ENCODE measurements around the gene MDFIC.

The MDFIC gene

DNA sequence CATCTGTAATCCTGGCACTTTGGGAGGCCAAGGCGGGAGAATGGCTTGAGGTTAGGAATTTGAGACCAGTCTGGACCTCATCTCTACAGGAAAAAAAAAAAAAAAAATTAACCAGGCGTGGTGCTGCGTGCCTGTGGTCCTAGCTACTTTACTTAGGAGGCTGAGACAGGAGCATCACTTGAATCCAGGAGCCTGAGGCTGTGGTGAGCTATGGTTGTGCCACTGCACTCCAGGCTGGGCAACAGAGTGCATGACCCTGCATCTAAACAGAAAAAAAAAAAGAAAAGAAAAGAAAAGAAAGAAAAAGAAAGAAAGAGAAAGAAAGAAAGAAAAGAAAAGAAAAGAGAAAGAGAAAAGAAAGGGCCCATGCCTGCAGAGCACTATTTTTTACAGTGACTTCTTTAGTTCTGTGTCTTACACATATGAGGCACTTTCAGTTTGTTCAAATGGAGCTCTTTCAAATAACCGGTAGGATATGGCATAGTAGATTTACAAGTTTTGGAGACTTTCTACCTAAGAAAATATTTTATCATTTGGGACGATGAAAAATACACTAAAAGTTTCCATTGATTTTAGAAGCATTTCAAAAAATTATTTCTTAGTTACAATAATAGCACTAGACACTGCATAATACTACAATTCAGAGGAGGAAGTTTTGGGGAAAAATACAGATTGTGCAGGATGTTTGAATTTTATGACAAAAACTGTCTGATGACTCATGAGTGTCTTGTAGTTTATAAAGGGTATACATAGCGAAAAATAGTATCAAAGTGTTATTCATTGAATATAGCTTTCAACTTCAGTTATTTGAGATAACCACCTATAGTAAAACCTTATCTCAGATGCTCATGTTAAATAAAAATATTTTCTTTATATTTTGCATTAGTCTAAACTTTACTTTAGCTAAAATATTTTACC lies 75.9 kb downstream of the MDFIC start:
- no peak for DNase-seq (ENCODE audit: low spot score)

DNA sequence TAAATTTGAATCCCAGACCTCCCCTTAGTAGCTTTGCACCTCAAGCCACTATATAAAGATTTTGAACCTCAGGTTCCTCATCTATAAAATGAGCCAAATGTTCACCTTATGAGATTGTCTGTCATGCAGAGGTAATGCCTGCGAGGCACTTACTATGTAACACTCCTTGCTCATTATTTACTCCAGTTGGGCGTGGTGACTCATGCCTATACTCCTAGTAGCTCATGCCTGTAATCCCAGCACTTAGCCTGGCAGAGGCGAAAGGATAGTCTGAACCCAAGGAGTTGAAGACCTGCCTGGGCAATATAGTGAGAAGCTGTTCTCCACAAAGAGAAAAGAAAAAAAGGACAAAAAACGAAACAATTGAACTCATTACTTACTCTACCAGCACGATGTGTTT lies 82.2 kb downstream of the MDFIC start:
- DNase-seq (ENCODE audit: low spot score): no peak

DNA sequence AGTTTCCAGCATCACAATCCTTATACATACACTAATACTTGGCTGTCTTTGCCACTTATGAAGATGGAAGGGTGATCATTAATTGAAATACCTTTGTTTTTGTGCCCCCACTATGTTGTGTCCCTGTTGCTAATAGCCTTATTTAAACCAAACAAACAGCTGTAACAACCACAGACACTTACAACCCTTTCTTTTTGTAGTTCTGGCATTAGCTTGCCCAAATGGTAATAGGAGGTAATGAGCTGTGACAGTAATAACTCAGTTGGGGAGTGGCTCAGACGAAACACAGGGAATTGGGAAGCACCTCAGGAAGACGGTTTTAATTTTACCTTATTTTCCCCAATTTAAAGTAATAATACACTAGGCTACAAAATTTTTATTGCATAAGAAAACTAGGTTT lies 83.4 kb downstream of the MDFIC start:
- no peak for DNase-seq (ENCODE audit: low spot score)

DNA sequence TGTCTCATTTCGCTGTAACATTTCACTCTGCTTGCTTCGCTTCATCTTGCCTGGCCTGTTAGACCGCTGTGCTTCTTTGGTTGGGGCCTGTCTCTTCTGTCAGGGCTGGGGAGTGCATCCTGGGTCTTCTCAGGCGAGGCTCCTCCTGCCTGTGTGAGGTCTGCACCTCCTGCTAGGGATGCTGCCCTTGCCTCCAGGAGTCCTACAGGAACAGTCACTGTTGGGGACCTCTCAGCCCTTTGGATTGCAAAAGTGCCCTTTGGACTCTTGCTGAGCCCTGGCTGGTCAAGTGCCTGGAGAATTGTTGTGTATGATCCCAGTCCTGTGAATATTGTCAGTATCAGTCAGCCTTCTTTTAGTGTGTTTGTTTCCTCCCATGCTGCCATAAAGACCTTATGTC lies 84.1 kb downstream of the MDFIC start:
- DNase-seq (ENCODE audit: low spot score): no peak

DNA sequence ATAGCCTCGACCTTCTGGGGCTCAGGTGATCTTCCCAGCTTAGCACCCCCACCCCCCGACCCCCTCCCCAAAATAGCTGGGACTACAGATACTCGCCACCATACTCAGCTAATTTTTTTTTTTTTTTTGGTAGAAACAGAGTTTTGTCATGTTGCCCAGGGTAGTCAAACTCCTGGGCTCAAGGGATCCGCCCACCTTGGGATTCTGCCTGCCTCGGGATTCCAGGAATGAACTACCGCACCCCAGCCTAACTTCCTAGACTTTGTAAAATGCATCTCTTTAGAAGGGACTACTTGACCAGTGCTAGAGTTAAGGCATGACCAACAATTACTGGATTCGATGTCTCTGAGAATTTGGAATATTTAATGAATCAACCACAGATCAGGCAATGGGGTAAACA lies 85.9 kb downstream of the MDFIC start:
- DNase-seq (ENCODE audit: low spot score): no peak

DNA sequence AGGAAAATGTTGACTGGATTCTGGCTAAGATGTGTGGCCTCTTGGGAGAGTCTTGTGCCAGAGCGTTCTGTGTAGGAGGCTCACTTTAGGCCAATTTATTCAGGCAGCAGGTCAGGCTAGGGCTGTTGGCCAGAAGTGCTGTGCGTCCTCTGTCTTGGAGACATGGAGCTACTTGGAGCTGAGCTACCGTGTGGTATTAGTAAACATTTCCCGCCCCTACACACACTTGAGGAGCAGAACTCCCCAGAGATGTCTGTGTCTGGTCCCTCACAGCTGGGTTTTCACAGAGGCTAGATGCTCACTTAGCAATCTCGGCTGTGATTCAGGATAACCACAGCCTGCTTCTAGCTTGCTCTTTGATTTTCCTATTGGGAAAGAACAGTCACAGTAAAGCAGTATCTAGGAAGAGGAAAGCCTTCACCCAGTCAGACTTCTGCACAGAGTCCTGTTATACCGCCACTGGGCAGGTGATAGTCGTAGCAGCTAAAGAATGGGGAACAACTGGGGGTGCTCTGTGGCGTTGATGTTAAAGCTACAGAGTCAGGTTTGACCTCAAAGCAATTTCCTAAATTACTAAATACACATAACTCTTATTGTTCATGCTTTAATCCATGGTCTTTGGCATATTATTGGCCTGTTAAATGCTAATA lies 86.7 kb downstream of the MDFIC start:
- DNase-seq (ENCODE audit: low spot score): no peak

DNA sequence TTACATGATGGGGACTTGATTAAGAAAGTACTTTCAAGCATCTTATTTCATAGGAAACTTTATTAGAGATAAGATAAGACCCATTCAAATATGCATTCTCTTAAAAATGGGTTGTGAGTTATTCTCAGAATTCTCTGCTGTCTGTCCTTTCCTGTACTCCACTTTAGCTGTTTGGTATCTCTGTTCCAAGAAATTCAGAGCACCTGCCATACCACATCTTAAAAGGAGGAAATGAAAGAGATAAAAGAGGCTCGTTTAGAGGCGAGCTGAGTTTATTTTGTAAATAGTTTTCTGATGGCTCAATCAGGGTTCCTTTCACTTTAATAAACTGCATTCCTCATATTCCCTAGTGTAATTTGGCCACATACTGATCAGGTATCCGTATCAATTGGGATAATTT lies 87.2 kb downstream of the MDFIC start:
- no peak for DNase-seq (ENCODE audit: low spot score)

DNA sequence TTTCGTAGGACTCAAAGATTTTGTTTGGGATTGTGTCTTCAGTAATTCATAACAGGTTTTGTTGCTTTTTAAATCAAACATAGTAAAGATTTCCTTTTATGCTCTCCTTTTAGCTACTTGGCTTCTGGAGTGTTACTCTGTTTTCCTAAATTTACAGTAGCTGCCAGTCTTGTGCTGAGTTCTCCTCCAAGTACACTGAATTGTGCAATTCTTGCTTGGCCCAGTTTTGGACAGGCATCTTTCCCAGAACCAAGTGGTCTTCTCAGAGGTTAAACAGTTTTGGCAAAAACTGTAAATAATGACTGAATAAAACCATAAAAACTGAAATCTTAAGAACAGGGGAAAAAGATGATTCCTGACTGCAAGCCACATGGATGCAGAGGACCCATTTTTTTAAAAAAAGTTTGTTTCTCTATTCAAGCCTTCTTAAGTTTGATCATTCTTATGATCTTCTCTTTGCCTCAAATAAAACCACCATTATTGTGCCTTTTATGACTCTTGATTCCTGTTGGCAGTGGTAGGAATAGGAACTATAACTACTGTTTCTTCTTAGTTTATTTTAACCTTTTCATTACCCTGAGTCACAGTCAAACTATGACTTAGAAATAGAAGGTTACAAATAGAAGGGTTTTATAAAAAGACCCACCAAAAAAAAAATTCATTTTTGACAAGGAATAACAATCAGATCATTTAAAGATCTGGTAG lies 88.0 kb downstream of the MDFIC start:
- DNase-seq (ENCODE audit: low spot score): no peak

DNA sequence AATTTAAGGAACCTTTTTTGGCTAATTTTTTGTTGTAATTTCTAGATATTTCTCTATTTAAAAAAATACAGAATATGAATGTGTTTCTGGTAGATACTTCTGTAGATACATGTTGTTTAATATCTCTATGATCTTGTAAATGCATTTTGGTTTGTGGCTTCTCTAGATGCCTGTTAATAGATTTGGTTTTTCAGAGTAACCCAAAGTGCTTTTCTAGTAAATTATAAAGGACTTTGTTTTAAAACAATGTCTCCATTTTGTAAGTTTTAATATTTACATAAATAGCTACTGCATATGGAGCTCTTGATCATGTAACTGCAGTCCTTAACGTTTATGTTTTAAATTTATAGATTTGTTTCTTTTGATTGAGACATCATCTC lies 88.5 kb downstream of the MDFIC start:
- DNase-seq (ENCODE audit: low spot score): no peak

DNA sequence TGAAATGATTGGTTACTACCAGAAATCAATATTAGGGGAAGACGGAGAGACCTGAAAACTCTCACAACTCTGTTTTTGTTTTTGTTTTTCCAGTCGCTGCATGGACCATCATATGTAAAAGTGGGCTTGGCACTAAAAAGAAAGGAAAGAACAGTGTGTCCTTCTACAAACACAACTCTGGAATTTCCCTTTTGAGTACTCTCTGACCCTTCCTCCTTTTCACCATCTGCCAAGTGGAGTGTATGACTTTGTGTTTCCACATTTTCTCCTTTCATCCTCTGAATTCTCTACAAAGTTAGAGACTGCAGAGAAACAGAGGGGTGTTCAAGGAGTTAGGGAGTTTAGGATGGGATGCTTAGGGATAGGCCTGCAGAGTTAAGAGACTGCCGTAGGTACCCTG lies 92.0 kb downstream of the MDFIC start:
- DNase-seq (ENCODE audit: low spot score): no peak

DNA sequence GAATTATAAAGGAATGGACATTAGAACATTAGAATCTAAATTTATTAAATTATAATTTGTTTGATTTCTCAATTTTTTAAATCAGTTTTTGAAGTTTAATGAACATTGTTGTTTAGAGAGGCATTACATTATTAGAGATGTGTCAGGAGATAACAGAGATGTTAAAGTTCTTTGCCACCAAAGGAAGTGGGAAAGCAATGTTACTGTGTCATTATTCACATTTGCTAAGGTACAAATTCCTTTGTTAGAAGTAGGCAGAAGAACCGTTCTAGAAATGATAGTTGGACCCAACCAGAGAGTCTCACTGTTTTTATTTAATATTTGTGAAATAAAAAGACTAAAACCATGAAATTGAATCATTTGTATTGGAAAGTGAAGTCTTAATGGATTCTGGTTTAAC lies 92.9 kb downstream of the MDFIC start:
- DNase-seq (ENCODE audit: low spot score): no peak

DNA sequence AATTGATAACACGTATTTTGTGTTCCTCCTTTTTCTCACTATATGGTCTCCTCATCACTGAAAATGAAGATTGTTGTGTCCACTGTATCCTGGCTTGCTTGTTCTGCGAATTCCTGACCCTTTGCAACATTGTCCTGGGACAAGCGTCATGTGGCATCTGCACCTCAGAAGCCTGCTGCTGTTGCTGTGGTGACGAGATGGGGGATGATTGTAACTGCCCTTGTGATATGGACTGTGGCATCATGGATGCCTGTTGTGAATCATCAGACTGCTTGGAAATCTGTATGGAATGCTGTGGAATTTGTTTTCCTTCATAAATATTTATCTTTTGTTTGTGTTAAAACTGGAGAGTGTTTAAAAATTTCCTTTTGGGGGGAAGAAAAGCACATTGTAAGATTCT lies 93.7 kb downstream of the MDFIC start:
- no peak for DNase-seq (ENCODE audit: low spot score)

DNA sequence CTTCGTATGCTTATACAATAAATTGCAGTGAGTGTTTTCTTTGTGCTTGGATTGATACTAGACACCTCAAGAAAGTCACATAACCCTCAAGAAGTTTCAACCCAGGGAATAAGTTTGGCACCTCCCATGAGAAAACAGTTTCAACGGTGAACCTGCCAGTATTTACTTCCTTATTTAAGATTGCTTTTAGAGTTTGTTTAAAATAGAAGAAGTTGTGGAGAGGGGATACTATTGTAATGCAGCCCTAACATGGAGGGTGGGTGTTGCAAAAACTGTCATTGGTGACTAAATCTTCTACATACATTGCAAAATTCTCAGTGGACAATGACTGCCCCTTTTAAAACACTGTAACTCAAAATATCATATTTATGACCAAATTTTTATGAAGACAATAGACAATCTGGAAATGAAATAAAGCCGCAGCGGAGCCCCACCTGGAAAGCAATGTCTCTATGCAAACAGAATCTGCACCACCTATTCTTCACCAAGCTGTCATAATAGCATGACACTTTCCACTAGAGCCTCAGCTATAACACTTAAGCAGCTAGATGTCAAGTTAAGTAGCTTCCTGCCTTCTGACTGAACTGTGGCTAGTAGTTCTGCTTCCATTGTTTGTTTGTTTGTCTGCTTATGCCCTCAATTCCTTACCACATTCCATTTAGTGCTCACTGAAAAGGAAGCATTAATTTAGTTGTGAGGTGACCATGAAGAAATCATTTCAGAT lies 98.2 kb downstream of the MDFIC start:
- no peak for DNase-seq (ENCODE audit: low spot score)

DNA sequence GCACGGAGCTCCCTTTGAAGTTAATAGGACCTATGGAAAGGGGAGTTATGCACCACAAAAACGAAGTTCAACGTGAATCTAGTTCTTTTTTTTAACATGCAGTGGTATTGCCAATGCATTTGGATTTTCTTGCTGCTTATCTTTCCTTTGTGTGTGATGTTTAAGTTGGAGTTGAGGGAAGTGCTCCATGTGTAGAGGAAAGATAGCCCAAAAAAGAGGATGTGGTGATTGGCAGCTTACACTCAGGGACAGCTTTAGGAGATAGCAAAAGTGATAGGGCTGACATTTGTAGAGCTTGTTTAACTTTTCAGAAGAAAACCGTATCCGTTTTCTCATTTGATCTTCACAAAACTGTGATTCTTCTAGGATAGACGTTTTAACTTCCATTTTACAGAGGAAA lies 101.3 kb downstream of the MDFIC start:
- no peak for DNase-seq (ENCODE audit: low spot score)

DNA sequence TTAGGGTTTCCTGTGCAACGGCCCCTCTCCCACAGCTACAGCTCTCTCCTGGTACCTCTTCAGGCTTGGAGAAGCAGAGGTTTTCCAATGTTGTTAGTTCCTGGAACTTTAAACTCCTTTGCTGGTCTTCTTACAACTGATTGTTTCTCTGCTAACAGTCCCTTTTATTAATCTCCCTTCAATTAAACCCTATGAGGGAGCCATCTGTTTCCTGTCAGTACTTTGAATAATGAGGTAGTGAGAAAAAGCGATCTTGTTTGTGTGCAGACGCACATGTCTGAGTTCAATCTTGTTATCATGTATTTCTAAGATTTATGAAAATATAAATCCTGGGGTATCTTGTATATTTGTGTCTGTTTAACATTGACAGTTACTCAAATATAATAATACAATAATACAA lies 102.4 kb downstream of the MDFIC start:
- DNase-seq (ENCODE audit: low spot score): no peak

DNA sequence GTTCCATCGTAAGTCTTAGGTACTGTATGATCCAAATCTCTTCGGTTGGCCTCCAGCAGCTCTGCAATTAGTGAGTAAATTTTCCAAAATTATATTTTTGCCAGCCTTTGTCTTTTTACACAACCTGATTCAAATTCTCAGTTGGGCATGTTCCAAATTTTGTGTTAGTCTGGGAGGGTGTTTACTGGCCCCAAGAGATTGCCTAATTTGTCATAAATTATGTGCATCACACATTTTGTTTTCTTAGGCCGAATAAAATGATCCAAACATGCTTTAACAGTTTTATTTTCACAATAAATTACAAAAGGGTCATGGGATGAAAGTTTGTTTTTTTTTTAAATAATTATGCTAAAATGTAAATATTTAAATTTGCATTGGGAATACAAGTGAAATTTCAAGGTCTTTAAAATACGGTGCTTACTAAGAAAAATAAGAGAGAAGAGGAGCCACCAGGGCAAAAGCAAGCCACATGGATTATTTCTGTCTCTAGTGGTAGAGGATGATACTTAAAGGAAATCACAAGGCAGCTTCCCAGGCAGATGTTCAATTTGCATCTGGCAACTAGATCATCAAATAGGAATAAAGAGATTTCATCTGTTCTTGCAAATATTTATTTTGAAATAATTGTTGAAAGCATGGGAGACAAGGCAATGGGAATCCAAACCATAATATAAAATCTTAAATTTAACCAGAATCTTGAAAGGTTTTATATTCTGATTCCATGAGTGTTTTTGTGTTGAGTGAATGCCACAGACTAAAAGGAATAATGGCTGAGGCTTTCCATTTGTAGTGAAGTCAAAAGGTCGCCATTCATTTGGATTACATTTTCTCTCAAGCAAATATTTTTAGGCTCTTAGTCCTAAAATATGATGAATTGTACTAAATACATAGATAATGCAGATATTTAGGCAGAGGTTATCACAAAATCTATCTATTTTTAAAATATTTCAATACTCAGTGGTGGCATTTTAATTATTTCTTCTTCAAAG lies 111.1 kb downstream of the MDFIC start:
- no peak for DNase-seq (ENCODE audit: low spot score)

DNA sequence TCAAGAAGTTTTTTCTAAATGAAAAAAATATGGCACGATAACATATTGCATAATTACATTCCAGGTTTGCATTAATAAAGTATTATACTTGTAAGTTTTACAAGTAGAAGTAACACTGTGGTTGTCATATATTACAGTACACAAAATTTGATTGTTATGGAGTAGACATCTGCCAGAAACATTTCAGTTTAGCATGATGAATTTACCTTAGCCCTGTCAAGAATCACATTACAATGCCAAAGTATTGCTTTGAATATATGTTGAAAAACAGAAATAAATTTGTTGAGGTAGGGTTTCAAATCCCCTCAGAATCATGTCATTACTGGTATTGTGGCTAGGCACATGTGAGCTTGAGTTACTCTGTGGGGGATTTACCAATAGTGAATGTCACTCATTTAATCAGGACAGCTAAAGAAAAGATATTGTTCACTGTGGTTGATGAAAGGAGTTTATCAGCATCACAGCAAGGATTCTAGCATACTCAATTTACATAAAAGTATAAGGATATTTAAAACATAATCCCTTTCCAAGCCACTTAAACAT lies 112.1 kb downstream of the MDFIC start:
- no peak for DNase-seq (ENCODE audit: low spot score)

DNA sequence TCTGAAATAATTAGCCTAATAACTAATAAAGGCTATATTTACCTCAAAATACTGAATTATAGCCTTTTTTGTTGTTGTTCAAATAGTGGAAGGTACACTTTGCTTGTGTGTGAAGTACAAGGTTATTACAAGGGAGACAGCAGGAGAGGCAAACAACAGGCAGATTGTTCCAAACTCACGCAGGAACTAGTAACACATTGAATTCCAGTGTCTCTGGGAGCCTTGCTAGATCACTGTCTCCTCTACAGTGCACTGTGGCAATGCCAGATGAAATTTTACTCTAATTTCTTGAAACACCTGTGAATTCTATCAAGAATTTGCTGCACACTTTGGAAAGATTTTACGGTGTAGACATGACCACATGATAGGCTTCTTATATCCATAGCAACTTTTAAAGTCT lies 112.6 kb downstream of the MDFIC start:
- DNase-seq (ENCODE audit: low spot score): no peak

DNA sequence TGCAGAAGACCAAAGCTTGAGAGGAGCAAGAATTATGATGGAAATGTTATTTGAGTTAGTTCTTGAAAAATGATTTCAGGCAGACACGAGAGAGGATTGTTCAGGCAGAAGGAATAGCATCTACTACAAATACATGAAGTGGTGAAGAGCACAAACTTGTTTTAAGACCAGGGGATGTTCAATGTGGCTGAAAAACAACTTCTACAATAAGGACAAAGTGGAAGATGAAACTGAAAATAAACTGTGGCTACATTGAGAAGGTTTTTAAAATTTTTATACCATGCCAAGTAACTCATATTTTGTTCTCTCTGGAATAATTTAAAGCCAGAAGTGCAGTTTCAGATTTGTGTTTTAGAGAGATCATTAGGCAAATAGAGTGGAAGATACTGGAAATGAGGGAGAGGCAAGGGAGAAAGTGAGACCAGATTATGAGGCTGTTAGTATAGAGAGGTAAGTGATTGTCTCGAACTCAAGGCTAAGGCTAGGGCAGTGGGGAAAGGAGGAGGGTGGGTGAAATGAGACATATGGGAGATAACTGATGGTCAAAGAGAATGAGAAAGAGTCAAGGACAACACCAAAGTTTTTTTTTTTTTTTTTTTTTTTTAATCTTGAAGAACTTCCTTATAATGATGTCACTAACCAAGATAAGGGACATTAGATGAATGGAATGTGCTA lies 115.4 kb downstream of the MDFIC start:
- no peak for DNase-seq (ENCODE audit: low spot score)

DNA sequence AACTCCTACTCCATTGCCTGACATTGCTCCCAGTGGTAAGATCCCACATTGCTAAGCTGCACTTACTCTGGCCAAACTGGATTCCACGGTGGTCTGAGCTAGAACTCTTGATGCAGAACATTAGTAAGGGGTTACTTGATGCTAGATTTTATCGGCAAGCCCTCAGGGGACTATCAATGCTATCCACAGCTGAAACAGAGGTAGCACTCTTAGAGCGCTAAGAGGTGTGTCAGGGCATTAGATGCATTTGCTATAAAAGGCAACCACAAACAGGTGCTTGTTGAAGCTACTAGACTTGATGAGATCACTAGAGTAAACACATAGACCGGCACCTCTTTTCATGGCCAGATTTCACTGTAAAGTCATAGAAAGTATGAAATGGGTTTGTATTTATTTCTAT lies 116.3 kb downstream of the MDFIC start:
- DNase-seq (ENCODE audit: low spot score): no peak
